ENCODE data around the gene NRP1.

- TF ChIP-seq CTCF (IDR thresholded peaks at IDR 0.05) (no peak), POLR2A (IDR thresholded peaks at IDR 0.05) (no peak)
Measured at GRCh38 chr10:33215635-33216034, 118.8 kb downstream of the NRP1 start.
